SHP77 treated with DMSO at 0.1 percent for 48 hours (cell line): Measurements from ENCODE around the gene ARHGAP9.
A peak's percentile ranks its signal among the peaks of the same experiment; 100 is the strongest.
"Not testable (repeated sequence)": the region's sequence is repeated elsewhere in the genome, so short reads cannot be mapped to it uniquely, and the experiment has no call there.

ENCODE experiments used
- DNase-seq: peaks from one replicate; lab custom pipeline; 2025; lab: John Stamatoyannopoulos, UW

ARHGAP9 gene

DNA sequence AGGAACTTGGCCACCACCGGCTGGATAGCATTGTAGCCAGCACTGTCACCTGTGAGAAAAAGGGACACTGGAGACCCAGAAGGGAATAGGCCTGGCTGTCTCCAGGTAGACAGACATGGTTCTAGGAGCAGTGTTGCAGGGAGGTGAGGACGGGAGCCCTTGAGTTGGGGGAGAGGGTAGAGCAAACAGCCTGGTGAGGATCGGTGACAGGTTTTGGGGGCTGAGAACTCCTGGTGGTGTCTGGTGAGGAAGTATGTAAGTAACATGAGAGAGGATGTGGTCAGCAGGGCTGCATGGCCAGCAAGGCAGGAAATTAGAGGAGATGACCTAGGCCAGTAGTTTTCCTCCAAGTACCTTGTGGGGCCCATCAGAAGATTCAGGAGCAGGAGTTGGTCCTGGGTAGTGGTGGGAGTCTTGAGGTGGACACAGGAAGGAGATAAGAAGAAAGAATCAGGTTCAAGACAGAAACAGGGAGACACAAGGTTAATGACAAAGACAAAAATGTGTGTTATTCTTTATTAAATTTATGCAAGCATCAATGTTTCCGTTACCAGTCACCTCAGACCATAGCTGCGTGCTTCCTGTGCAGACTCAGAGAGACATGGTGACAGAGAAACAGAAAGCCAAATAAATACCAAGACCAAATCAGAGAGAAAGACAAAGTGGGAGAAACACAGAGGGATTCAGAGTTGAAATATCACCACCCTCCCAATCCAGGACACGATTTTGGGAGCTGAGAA, at the start of gene ARHGAP9:
TSS of gene ARHGAP9 (minus strand) at position 491 of the 740 bp plus-strand sequence. CDS start at position 31, 460 bp downstream.
- no peak for DNase-seq

DNA sequence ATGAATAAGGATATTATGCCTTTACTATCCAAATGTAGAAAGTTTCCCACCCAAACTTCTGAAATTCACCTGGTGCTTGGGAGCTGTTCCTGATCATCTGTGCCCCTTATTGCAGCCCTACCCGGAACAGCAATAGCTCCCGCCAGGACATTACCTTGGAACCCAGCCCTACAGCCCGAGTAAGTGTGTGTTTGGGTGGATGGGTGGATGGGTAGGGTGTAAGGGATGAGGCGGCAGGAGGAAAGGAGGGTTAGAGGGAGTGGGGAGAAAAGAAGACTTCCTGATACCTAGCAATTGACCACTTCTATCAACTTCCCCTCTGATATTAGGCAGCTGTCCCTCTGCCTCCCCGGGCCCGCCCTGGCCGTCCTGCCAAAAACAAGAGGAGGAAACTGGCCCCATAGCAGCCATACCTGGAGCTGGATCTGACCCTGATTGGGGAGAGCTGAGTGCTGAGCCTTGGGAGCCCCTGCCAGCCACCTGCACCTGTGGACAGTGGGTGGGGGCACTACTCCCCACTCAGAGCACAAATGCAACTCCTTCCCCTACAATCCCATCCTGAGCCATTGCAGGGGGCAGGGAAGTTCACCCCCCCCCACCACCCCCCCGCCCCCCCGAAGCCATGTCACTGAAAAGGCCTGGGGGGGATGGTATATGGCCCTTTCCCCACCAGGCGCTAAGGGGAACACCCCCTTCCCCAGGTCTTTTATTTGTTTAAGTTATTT, 49.3 kb upstream of the ARHGAP9 start:
- DNase-seq = no peak

GRCh38 chr12:57528176-57528575, 48.5 kb upstream of the ARHGAP9 start:
- DNase-seq = no peak

DNA sequence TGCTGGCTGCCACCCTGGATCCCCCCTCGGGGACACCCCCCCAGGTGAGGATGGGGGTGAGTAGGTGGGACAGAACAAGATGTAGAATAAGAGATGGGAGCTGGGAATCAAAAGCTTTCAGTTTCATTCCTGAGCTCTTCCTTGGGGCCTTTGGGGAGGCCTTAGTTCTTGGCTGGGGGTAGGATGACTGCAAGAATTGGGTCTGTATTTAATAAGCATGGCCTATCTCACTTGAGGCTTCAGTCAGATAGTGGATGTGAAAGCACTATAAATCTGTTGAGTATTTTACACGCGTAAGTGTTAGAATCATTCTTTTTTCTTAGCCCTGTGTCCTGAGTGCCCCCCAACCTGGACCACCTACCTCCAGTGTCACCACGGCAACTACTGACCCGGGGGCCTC, 47.5 kb upstream of the ARHGAP9 start:
- DNase-seq = no peak

DNA sequence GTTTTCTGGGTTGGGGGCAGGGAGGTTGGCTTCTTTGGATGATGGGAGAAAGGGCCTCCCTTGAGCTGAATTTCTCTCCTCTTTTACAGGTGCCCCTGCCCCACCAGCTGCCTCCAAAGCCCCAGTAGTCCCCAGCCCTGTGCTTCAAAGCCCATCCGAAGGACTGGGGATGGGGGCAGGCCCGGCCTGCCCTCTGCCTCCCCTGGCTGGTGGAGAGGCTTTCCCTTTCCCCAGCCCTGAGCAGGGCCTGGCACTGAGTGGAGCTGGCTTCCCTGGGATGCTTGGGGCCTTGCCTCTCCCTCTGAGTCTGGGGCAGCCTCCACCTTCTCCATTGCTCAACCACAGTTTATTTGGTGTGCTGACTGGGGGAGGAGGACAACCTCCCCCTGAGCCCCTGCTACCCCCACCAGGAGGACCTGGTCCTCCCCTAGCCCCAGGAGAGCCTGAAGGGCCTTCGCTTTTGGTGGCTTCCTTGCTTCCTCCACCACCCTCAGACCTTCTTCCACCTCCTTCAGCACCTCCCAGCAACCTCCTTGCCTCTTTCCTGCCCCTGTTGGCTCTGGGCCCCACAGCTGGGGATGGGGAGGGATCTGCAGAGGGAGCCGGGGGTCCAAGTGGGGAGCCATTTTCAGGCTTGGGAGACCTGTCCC, 46.9 kb upstream of the ARHGAP9 start:
- no peak for DNase-seq

DNA sequence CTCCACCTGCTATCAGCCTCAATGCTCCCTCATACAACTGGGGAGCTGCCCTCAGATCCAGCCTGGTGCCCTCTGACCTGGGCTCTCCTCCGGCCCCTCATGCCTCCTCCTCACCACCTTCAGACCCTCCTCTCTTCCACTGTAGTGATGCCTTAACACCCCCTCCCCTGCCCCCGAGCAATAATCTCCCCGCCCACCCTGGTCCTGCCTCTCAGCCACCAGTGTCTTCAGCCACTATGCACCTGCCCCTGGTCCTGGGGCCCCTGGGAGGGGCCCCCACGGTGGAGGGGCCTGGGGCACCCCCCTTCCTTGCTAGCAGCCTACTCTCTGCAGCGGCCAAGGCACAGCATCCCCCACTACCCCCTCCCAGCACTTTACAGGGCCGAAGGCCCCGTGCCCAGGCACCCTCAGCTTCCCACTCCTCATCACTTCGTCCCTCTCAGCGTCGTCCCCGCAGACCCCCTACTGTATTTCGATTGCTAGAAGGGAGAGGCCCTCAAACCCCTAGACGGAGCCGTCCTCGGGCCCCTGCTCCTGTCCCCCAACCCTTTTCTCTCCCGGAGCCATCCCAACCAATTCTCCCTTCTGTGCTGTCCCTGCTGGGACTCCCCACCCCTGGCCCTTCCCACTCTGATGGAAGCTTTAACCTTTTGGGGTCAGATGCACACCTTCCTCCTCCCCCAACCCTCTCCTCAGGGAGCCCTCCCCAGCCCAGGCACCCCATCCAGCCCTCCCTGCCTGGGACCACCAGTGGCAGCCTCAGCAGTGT, 46.1 kb upstream of the ARHGAP9 start:
- DNase-seq = no peak

GRCh38 chr12:57524814-57525614, 45.3 kb upstream of the ARHGAP9 start:
- DNase-seq = no peak

- no peak for DNase-seq
Measured at GRCh38 chr12:57523706-57524614, 44.3 kb upstream of the ARHGAP9 start.

- DNase-seq = no peak
Measured at GRCh38 chr12:57522887-57523705, 43.4 kb upstream of the ARHGAP9 start.

GRCh38 chr12:57522011-57522886, 42.6 kb upstream of the ARHGAP9 start, which contains the start of gene MBD6:
Gene MBD6 (plus strand): TSS chr12:57522824. CDS start chr12:57524304, 1,480 bp downstream.
- peak; percentile 64 for DNase-seq

DNA sequence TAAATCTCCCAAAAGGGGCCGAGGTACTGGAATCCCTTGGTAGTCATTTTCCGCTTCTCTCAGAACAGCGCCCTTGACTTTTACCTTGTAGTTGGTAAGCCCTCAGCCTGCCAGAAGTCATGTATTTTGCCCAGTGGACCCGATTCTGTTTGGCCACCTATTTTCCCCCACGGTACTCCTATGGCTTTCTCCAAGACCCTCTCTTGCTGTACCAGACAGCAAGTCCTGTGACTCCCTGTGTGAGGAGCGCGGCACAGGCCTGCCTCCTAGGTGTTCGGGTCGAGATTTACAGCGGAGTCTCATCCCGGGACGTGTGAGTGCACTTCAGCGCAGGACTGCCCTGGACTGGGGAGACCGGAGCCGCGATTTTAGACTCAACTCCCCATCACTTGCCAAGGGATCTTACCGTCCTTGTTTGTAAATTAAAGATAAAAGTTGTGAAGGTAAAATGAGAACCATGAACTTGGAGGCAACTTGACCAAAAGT, 41.9 kb upstream of the ARHGAP9 start:
- DNase-seq = no peak

DNA sequence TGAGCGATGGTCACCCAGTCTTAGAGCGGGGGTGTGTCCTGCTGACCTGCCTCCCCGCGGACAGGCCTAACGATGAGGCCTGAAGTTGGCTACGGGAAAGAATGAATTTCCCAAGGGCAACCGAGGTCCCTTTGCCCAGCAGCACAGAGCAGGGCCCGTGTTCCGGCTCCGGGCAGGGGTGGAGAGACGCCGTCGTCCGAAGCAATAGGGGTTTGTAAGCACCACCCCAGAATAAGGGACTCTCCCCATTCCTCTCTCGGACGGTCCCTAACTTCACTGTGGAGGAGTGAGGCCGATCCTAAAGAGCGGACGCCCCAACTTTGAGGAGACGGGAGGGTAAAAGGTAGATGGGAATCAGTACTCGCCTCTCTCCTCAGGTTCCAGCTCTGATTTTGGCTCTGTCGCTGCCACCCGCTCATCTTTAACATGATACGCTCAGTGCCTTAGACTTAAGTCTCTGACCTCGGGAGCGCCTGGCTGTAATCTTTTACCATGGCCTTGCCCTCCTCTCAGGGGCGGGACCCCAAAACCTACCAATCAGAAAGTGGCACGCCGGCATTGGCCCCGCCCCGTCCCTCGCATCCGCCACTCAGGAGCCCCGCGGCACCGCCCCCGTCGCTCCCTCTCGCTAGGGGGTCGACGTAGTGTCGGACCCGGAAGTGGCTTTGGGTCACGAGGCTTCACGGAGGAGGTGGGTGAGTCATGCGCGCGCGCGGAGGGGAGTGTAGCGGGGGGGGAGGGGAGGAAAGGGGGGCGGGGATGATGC, 40.6 kb upstream of the ARHGAP9 start, which contains the start of gene DDIT3:
TSS of gene DDIT3 (minus strand) at position 462 of the 766 bp plus-strand sequence. CDS start 3,108 bp downstream, outside the sequence.
- DNase-seq = peak; percentile 92

DNA sequence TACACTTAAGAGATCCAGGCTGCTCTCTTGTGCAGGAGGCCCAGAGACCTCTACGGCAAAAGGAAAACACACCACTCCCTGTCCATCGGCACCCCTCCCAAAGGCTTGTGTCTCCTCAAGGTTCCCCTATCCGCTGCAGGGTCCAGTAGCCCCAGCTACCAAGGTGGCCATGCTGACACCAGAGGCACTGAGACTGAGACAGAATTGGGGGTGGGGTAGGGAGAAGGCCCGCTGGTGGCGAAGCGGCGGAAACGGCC, 40.1 kb upstream of the ARHGAP9 start:
- DNase-seq = no peak

DNA sequence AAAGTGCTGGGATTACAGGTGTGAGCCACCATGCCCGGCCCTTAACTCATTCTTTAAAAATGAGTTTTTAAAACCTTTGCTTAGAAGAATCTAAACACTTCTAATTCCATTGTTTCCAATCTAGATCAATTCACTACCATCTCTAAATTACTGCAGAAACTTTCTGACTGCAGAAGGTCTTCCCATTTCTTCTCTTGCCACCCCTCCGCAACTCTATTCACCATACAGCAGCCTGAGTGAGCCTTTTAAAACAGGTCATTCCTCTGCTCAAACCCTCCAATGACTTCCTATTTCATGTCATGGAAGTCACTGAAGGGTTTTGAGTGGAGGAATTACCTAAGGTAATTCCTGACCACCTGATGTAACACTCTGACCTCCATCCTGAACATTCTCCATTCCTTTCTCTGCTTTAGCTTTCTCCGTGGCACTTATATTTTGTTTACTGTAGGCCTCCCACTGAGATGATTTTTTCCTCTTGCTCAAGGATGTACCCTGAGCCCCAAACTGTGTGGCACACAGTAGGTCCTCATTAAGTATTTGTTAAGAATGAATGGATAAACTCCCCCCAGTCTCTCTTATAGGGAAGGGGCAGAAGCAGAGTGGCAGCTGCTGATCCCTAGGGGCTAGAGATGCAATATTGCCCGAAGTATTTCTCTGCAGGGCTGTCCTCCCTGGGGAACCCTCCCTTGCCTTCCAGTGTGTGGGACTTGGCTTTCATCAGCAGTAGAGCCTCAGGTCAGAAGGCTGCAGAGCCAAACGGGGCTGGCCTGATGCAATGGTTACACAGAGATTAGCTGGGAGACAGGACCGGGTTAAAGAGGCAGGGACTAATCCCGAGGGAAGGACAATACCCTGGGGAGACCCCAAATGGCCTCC, 39.5 kb upstream of the ARHGAP9 start:
- DNase-seq = no peak

DNA sequence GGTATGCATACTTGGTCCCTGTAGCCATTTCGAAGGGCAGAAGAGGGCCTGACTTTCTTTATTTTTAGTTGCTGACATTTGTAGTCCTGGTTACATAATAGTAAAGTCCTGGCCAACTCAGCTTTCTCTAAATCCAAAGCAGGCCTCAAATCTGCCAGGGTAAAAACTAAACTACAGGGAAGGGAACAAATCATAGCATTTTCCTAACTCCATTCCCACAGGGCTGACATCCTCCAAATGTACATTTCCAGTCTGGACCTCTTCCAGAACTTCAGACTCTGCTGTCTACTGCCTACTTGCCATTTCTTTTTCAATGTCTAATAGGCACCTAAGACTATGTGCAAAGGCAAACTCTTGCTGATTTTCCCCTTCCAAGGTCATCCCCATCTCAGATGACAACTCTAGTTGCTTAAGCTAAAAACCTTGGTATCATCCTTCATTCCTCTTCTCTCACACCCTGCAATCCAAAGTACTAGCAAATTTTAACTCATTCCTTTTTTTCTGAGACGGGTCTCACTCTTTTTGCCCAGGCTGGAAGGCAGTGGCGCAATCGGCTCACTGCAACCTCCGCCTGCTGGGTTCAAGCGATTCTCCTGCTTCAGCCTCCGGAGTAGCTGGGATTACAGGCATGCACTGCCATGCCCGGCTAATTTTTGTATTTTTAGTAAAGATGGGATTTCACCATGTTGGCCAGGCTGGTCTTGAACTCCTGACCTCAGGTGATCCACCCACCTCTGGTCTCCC, 38.7 kb upstream of the ARHGAP9 start:
- DNase-seq = no peak

- DNase-seq = not testable (repeated sequence)
Measured at GRCh38 chr12:57517718-57518117, 38.1 kb upstream of the ARHGAP9 start.
